ELR (cell line): Measurements from ENCODE around the gene DDI1.

Experiments
- DNase-seq: peaks from one replicate; pipeline ENCODE4 v3.0.0-alpha.2; 2015; ENCODE audit warnings: low read depth

The DDI1 gene

DNA sequence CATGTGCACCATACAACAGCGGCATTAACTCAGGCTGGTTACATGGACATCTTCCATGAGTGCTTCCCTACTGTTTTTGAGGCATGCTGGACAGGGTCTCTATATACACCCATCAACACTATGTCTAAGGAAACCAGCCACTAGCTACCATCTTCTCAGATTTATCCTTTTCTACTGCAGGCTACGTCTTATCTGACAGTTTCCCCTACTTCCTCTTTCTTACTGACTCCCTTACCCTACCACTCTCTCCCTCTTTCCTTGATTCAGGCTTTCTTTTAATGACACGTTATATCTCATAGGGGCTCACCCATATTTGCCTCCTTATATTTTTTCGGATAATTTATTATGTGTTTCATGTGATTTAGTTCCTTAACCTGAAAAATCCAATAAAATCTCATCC lies 41.8 kb downstream of the DDI1 start:
- DNase-seq = no peak

DNA sequence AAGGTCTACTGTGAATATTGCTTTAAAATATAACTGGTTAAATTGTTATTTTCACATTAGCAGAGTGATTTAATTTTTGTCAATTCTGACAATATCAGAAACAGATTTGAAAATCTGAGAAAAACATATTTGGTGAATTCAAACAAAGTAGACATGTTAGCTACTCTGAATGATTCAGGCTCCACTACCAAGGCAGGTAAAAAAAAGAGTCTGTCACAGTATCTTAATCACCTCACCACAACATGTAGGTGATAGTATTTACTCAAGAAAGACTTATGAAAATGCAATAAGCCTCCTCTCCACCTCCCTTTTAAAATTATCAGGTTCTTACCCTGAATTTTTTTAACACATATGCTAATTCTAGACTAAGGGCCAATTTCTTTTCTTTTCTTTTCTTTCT lies 42.6 kb downstream of the DDI1 start:
- DNase-seq = no peak

DNA sequence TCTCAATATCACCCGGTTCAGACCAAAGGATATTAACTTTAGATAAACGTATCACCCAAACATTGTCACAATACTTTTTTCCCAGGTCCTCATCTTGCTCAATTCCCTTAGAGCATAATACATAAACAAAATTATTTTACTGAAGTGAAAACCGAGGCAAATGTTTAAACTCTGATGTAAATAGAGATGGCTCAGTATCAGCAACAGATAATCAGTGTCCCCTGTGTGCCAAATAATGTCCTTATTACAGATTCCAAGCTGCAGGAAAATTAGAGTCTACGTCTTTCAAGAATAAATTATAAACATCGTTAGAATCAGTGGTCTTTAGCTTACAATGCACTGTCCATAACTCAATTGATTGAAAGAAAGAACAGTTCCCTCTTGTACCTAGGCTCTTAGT lies 50.2 kb downstream of the DDI1 start:
- DNase-seq = no peak
